ENCODE measurements around the gene CUL2. TPM values are rescaled to one million over a fixed set of nuclear protein-coding genes. Genes with fewer than 3 reads are reported as not detected.

Gene CUL2
- total and polyA plus RNA-seq, 8 donors = 3.6 to 20.0 (median 12.8) TPM

- no peaks in the 10 kb centered on the region for H3K36me3 ChIP-seq
- ATAC-seq (no peak), FAIRE-seq (no peak), DNase-seq (no peak)
- no peak overlapping the region for H3K4me3 ChIP-seq
- no peaks in the 10 kb centered on the region for H3K27me3 ChIP-seq
- H3K4me1 ChIP-seq = peaks cover 4 to 8% (median 5%) of the 10 kb centered on the region in 3 donors
- 92 to 96% methylated on average over 17 of the region's 17 CpGs for WGBS, 2 donors
- no peak overlapping the region for H3K27ac ChIP-seq
- intact Hi-C loops (cut with DNase I) = no loop called here
- no peaks in the 10 kb centered on the region for H3K9me3 ChIP-seq
- TF ChIP-seq CTCF (IDR thresholded peaks at IDR 0.05) = no peak
These were observed 121.0 kb downstream of the CUL2 start for GRCh38 chr10:34969171-34969570.

- TF ChIP-seq CTCF (IDR thresholded peaks at IDR 0.05) = no peak
- Histone ChIP-seq H3K36me3 (no peaks in the 10 kb centered on the region), H3K27me3 (no peaks in the 10 kb centered on the region), H3K9me3 (no peaks in the 10 kb centered on the region), H3K4me3 (no peak overlapping the region), H3K27ac (peak overlapping the region in 2 of 4 donors; percentile 6 to 7), H3K4me1 (peaks cover 4 to 8% (median 5%) of the 10 kb centered on the region in 3 donors)
- no peak for FAIRE-seq
- intact Hi-C loops (cut with DNase I) = no loop called here
- peak in 3 of 6 donors; percentile 22 to 54 (median 45) for DNase-seq
- 45 to 51% methylated on average over 14 of the region's 14 CpGs for WGBS, 2 donors
- peak; percentile 31 to 61 (median 44) for ATAC-seq
These were observed 122.7 kb downstream of the CUL2 start for GRCh38 chr10:34967335-34967880.

- intact Hi-C loops (cut with DNase I) = no loop called here
- ATAC-seq (no peak), DNase-seq (no peak), FAIRE-seq (no peak)
- no peak for TF ChIP-seq CTCF (IDR thresholded peaks at IDR 0.05)
- no peaks in the 10 kb centered on the region for H3K27me3 ChIP-seq
- H3K27ac ChIP-seq = no peak overlapping the region
- 89 to 92% methylated on average over 5 of the region's 5 CpGs for WGBS, 2 donors
- H3K36me3 ChIP-seq = no peaks in the 10 kb centered on the region
- peaks cover 0 to 5% (median 3%) of the 10 kb centered on the region in 3 donors for H3K4me1 ChIP-seq
- H3K4me3 ChIP-seq = no peak overlapping the region
- no peaks in the 10 kb centered on the region for H3K9me3 ChIP-seq
These were observed 123.7 kb downstream of the CUL2 start for GRCh38 chr10:34966451-34966850.

GRCh38 chr10:34966040-34966439 is 124.1 kb downstream of the CUL2 start:
- Histone ChIP-seq H3K4me3 (no peak overlapping the region), H3K36me3 (no peaks in the 10 kb centered on the region), H3K9me3 (no peaks in the 10 kb centered on the region), H3K27ac (no peak overlapping the region), H3K27me3 (no peaks in the 10 kb centered on the region), H3K4me1 (peaks cover 0 to 5% (median 0%) of the 10 kb centered on the region in 3 donors)
- peak in 2 of 4 donors; percentile 57 to 73 for ATAC-seq
- no peak for DNase-seq
- WGBS, 2 donors = 58 to 80% methylated on average over 5 of the region's 5 CpGs
- FAIRE-seq = no peak
- TF ChIP-seq CTCF (IDR thresholded peaks at IDR 0.05) = no peak
- intact Hi-C loops (cut with DNase I) = no loop called here

DNA sequence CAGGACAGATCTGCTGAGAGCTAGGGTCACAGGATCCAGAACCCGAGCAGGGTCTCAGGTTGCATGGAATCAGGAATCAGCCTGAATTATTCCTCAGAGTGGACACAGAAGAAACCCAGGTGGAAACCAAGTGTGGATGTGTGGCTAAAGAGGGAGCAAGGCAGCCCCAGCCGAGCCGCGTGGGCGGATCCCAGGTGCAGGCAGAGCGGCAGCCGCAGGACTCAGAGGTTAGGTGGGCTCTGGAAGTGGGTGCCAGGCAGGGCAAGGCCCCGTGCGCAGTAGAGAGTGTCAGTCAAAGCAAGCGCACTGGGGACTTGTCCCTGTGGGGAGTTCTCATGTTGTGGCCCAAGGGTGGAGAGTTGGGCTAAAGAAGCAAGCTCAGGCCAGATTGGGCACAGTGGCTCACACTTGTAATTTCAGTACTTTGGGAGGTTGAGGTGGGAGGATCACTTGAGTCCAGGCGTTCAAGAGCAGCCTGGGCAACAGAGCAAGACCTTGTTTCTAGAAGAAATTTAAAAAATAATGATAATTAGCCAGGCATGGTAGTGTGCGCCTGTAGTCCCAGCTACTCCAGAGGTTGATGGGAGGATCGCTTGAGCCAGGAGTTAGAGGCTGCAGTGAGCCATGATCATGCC is 125.9 kb downstream of the CUL2 start:
- intact Hi-C loops (cut with DNase I) = no loop called here
- peaks cover 0 to 5% (median 0%) of the 10 kb centered on the region in 3 donors for H3K4me1 ChIP-seq
- no peak for TF ChIP-seq CTCF (IDR thresholded peaks at IDR 0.05)
- DNase-seq (no peak), FAIRE-seq (no peak), ATAC-seq (no peak)
- H3K27me3 ChIP-seq = no peaks in the 10 kb centered on the region
- H3K9me3 ChIP-seq = no peaks in the 10 kb centered on the region
- H3K27ac ChIP-seq = no peak overlapping the region
- H3K36me3 ChIP-seq = no peaks in the 10 kb centered on the region
- WGBS, 2 donors = 95 to 96% methylated on average over 13 of the region's 13 CpGs
- H3K4me3 ChIP-seq = no peak overlapping the region
